Measurements from ENCODE around the gene TRIM52.

The TRIM52 gene

GRCh38 chr5:181233801-181234454 lies 27.0 kb downstream of the TRIM52 start:
- DNase-seq (ENCODE audit: low spot score) = no peak

GRCh38 chr5:181233088-181233800 lies 27.7 kb downstream of the TRIM52 start:
- DNase-seq (ENCODE audit: low spot score) = no peak

GRCh38 chr5:181232593-181232992 lies 28.4 kb downstream of the TRIM52 start:
- DNase-seq (ENCODE audit: low spot score) = no peak

GRCh38 chr5:181231432-181231831 lies 29.5 kb downstream of the TRIM52 start:
- no peak for DNase-seq (ENCODE audit: low spot score)

GRCh38 chr5:181230551-181230950 lies 30.4 kb downstream of the TRIM52 start:
- no peak for DNase-seq (ENCODE audit: low spot score)

- no peak for DNase-seq (ENCODE audit: low spot score)
Observed at GRCh38 chr5:181229996-181230395, 30.9 kb downstream of the TRIM52 start.

GRCh38 chr5:181224390-181225229 lies 36.3 kb downstream of the TRIM52 start:
- no peak for DNase-seq (ENCODE audit: low spot score)

- no peak for DNase-seq (ENCODE audit: low spot score)
Observed at GRCh38 chr5:181223729-181224389, 37.1 kb downstream of the TRIM52 start.

- peak; percentile 90 for DNase-seq (ENCODE audit: low spot score)
Observed at GRCh38 chr5:181223058-181223728, 37.8 kb downstream of the TRIM52 start, which contains the start of gene TRIM41. TRIM41 (plus strand) TSS chr5:181223281; CDS start chr5:181224000, 719 bp downstream.

GRCh38 chr5:181222630-181223057 lies 38.3 kb downstream of the TRIM52 start:
- DNase-seq (ENCODE audit: low spot score) = no peak

GRCh38 chr5:181221792-181222629 lies 38.9 kb downstream of the TRIM52 start:
- peak; percentile 62 for DNase-seq (ENCODE audit: low spot score)

- no peak for DNase-seq (ENCODE audit: low spot score)
Observed at GRCh38 chr5:181221105-181221791, 39.7 kb downstream of the TRIM52 start.

- DNase-seq (ENCODE audit: low spot score) = no peak
Observed at GRCh38 chr5:181220178-181220515, 40.8 kb downstream of the TRIM52 start.

GRCh38 chr5:181219262-181220177 lies 41.4 kb downstream of the TRIM52 start:
- no peak for DNase-seq (ENCODE audit: low spot score)

- DNase-seq (ENCODE audit: low spot score) = no peak
Observed at GRCh38 chr5:181218795-181219124, 42.2 kb downstream of the TRIM52 start.

GRCh38 chr5:181217803-181218062 lies 43.2 kb downstream of the TRIM52 start:
- DNase-seq (ENCODE audit: low spot score) = no peak

GRCh38 chr5:181217111-181217802 lies 43.7 kb downstream of the TRIM52 start:
- peak; percentile 47 for DNase-seq (ENCODE audit: low spot score)
